Measurements from ENCODE around the gene POLR3GL.
"Not testable (repeated sequence)": the region's sequence is repeated elsewhere in the genome, so short reads cannot be mapped to it uniquely, and the experiment has no call there.

- not testable (repeated sequence) for TF ChIP-seq POLR2A, TAF1, POLR2AphosphoS5, POU2F2 (IDR thresholded peaks at IDR 0.05; ENCODE audit: low read depth, low read length)
Measured at GRCh38 chr1:146025787-146026495, 61.5 kb downstream of the POLR3GL start.

Data from GM12891 (cell line).